DMS 273 treated with DMSO at 0.1 percent for 48 hours (cell line): Measurements from ENCODE around the gene ZXDC.

Source experiments
- DNase-seq: peaks from one replicate; lab custom pipeline; 2025; lab: John Stamatoyannopoulos, UW

ZXDC gene

GRCh38 chr3:126488886-126489569, 13.3 kb upstream of the ZXDC start:
- DNase-seq = no peak

DNA sequence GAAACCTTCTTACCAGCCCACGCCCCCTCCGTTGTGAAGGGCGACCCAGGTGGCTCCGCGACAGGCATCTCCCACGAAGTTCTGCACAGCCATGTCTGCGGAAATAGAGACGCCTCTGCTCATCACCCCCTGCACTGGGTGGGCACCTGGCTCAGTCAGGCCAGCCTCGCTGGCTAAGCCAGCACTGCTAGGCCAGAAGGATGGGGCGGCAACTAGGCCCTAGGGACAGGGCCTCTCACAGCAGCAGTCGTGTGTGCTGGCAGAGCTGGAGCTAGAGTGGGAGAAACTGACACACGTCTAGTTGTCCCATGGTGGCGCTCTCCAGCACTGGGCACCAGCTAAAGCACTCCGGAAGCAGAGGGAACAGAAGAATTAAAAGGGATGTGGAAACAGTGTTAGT, 12.5 kb upstream of the ZXDC start:
- no peak for DNase-seq

DNA sequence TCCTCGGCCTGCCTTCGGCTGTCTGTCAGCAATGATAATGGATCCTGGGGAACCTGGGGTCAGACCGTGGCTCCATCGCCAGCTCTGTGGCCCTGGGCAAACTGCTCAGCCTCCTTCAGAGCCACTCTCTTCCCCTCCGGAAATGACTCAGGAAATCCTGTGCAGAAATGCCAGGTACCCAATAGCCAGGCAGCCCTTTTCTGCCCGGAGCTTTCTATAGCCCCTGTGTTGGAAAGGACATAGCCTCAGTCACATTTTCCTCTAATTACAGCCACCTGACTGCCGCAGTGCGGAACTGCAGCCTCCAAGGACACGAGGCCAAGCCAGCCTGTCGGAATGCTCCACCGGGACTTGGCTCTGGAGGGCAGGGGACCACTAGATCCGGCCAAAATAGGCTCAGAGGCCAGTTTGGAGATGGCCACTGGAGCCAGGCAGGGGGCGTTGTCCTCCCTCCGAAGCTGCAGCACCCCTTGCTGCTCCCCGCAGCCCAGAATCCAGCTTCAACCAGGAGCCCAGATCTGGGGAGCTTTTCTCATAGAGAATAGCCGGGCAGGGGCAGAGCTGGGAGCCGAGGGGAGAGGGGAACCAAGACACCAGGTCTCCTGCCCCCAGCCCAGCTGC, 11.6 kb upstream of the ZXDC start:
- no peak for DNase-seq

DNA sequence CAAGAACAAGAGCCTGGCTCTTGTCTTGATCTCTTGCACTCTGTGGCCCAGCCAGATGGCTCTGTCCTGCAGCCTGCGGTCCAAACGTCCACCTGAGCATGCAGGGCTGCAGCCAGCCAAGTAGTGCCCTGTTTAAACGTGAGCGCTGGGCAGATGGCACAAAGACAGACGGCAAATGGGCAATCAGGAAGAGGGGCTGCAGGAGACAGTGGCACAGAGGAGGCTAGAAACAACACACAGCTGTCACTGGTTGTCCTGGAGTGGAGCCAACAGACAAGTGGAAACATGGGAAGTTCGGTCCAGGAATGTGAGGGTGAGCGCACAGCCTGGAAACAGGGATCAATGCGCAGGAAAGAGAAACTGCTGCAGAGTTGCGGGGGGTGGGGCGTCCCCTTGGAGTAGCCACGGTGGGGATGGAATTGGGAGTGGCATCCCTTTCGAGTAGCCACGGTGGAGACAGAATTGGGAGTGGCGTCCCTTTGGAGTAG, 10.7 kb upstream of the ZXDC start:
- DNase-seq = no peak

DNA sequence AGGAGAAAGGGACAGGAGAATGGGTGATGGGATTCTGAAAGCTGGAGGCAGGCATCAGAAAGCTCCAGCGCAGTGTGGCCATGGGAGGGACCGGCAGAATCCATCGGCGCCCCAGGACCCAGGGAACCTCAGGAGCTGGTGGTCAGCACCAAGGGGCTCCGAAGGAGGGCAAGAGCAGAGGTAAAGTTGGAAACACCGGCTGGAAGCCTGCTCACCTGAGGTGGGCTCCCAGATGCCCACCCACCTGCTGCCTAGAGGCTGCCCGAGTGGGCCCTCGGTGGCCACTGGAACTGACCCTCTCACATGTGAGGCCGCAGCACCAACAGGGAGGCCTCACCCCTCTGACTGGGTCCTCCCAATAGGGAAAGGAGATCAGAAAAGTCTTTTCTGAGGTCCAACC, 10.3 kb upstream of the ZXDC start:
- DNase-seq = no peak

- no peak for DNase-seq
These were observed 9.6 kb upstream of the ZXDC start for GRCh38 chr3:126485176-126485897.

DNA sequence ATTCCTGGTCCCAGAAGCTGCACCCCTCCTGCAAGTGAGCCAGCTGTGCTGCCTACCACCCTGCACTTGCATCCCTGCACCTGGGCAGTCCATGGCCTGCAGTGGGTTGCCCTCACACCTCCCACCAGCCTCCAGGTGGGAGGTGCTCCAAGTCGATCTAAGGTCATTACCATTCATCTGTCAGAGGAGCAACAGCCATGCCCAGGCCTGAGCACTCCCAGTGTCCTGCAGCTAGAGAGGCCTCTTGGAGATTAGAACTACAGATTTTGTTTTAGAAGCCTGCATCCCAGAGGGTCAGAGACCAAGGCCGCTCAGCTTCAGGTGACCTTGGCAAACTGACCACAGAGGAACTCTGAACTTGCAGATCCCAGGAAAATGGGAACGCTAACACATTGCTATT, 9.0 kb upstream of the ZXDC start:
- no peak for DNase-seq

- no peak for DNase-seq
These were observed 8.5 kb upstream of the ZXDC start for GRCh38 chr3:126484148-126484547.

- DNase-seq = no peak
These were observed 7.7 kb upstream of the ZXDC start for GRCh38 chr3:126483321-126483761.

GRCh38 chr3:126482503-126483255, 7.0 kb upstream of the ZXDC start:
- no peak for DNase-seq

- peak; percentile 61 for DNase-seq
These were observed 6.3 kb upstream of the ZXDC start for GRCh38 chr3:126481808-126482502.

GRCh38 chr3:126480861-126481260, 5.2 kb upstream of the ZXDC start:
- no peak for DNase-seq

- no peak for DNase-seq
These were observed 4.5 kb upstream of the ZXDC start for GRCh38 chr3:126480206-126480605.

DNA sequence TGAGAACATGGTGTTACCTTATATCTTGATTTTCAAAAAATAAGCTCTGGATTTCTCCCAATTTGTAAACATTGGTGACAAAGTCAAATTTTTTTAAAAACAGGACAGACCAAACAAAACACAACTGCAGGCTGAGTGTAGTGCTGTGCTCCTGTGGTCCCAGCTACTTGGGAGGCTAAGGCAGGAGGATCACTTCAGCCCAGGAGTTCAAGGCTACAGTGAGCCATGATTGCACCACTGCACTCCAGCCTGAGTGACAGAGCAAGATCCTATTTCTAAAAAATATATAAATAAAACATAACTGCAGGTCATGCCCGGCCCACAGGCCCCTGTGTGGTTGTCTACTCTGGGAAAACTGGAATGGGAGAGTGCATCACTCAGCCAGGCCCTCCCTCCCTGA, 4.0 kb upstream of the ZXDC start:
- DNase-seq = no peak

- no peak for DNase-seq
These were observed 3.1 kb upstream of the ZXDC start for GRCh38 chr3:126478581-126479310.

GRCh38 chr3:126477061-126477380, 1.3 kb upstream of the ZXDC start:
- DNase-seq = no peak

DNA sequence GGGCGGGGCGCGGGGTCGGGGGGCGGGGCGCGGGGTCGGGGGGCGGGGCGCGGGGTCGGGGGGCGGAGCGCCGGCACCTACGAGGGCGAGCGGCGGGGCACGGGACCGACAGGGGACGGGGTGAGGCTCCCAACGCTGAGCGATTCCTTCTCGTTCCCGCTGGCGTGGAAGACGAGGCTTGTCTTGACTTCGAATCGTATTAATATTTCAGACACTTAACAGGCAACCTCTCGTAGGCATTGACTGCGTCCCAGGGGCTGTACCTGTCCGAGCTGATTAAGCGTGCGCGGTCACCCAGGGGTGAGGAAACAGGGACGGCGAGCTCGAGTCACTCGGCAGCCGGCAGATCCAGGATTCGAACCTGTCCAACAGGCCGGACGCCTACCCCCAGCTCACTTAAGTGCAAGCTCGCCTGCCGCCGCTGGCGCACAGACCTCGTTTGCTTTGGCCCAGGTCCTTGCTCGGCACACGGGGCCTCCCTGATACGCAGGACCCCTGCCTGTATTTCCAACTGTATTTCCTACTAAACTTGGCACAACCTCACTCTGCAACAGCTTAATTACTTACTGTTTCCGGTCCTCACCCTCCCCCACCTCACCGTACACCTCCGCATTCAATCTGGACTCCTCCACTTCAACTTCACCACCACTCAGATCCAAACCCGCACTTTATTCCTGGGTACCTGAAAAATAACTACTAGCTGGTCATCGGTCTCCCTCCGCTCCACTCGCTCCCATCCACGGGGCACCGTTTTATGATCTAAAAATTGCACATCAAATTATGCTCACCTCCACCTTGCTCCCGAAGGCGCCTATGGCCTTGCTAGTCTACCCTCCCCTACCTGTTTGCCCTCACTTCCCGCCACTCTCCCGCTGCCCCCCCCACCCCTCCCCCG, 722 bp upstream of the ZXDC start:
- no peak for DNase-seq

- DNase-seq = no peak
These were observed 936 bp downstream of the ZXDC start for GRCh38 chr3:126474498-126475412.
